IMR-90 (cell line): Measurements from ENCODE around the gene CLDN9.

Source experiments
- BHLHE40 ChIP-seq: fragments of 150-350 bp; IDR thresholded peaks from 2 replicates; pipeline ENCODE4 v1.6.1; 2016; ENCODE audit warnings: mild to moderate bottlenecking, low read depth, low read length
- CHD1 ChIP-seq: IDR thresholded peaks from 2 replicates; pipeline ENCODE4 v1.6.1; 2012; ENCODE audit warnings: low read depth, low read length, improper control_type of control experiment
- FOS ChIP-seq: fragments of 150-350 bp; IDR thresholded peaks from 2 replicates; pipeline ENCODE4 v1.6.1; 2016; ENCODE audit warnings: low read depth, low read length
- MAFK ChIP-seq: IDR thresholded peaks from 2 replicates; pipeline ENCODE4 v1.6.1; 2012; ENCODE audit warnings: low read depth, low read length, improper control_type of control experiment
- POLR2A ChIP-seq: IDR thresholded peaks from 2 replicates; pipeline ENCODE4 v1.6.1; 2012; ENCODE audit warnings: mild to moderate bottlenecking, low read depth, low read length
- RAD21 ChIP-seq: IDR thresholded peaks from 2 replicates; pipeline ENCODE4 v1.6.1; 2012; ENCODE audit warnings: low read length, improper control_type of control experiment
- RFX5 ChIP-seq: IDR thresholded peaks from 2 replicates; pipeline ENCODE4 v1.8.0; 2012; ENCODE audit warnings: low read depth, mild to moderate bottlenecking, low read length, moderate library complexity
- SMC3 ChIP-seq: fragments of 150-350 bp; IDR thresholded peaks from 2 replicates; pipeline ENCODE4 v1.6.1; 2016; ENCODE audit warnings: low read depth, mild to moderate bottlenecking, antibody characterized with exemption, low read length, moderate library complexity
- TF ChIP-seq, protein P1 (sequence below): conservative IDR thresholded peaks from 2 replicates; pipeline ENCODE4 v1.5.1; 2012; ENCODE audit warnings: mild to moderate bottlenecking, low read depth, low read length, improper control_type of control experiment
- TF ChIP-seq, protein P2 (sequence below): fragments of 150-350 bp; IDR thresholded peaks from 2 replicates; pipeline ENCODE4 v1.6.1; 2017; ENCODE audit warnings: mild to moderate bottlenecking, antibody characterized with exemption, low read length, low read depth

DNA sequence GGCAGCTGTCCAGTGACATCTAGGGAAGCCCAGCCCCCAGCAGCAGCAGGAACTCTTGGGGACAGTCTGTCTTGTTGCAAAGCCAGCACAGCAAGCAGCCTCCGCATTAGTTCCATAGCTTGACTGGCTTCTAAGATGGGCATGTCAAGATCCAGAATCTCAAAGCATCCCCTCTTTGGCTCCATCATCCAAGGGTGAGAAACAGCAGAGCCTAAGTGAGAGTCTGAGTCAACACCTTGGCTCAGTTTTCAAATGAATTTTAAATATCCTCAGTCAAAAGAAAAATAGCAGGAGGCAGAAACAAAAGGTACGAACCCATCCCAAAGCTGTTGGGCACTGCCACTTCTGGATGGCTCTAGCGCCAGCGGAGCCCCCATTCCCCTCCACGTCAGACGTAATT, 2.2 kb downstream of the CLDN9 start:
- no peak for TF ChIP-seq FOS
- no peak for TF ChIP-seq POLR2A
- TF ChIP-seq, protein P1, sequence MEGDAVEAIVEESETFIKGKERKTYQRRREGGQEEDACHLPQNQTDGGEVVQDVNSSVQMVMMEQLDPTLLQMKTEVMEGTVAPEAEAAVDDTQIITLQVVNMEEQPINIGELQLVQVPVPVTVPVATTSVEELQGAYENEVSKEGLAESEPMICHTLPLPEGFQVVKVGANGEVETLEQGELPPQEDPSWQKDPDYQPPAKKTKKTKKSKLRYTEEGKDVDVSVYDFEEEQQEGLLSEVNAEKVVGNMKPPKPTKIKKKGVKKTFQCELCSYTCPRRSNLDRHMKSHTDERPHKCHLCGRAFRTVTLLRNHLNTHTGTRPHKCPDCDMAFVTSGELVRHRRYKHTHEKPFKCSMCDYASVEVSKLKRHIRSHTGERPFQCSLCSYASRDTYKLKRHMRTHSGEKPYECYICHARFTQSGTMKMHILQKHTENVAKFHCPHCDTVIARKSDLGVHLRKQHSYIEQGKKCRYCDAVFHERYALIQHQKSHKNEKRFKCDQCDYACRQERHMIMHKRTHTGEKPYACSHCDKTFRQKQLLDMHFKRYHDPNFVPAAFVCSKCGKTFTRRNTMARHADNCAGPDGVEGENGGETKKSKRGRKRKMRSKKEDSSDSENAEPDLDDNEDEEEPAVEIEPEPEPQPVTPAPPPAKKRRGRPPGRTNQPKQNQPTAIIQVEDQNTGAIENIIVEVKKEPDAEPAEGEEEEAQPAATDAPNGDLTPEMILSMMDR, result no peak
- TF ChIP-seq MAFK, result no peak
- TF ChIP-seq, protein P2, sequence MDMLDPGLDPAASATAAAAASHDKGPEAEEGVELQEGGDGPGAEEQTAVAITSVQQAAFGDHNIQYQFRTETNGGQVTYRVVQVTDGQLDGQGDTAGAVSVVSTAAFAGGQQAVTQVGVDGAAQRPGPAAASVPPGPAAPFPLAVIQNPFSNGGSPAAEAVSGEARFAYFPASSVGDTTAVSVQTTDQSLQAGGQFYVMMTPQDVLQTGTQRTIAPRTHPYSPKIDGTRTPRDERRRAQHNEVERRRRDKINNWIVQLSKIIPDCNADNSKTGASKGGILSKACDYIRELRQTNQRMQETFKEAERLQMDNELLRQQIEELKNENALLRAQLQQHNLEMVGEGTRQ, result no peak
- TF ChIP-seq RAD21, result no peak
- no peak for TF ChIP-seq SMC3
- TF ChIP-seq CHD1, result no peak
- TF ChIP-seq RFX5, result no peak
- TF ChIP-seq BHLHE40, result no peak
